Stimulated activated CD8-positive, alpha-beta memory T cell treated with anti-CD3 and anti-CD28 coated beads, Interleukin-2, amount 100 ng/mL, for 48 hours (primary cell): ENCODE data around the gene PGLYRP3.

Experiments used
- DNase-seq, 2 donors: peaks; one replicate each; pipeline ENCODE4 v3.0.0-alpha.2; 2020; ENCODE audit warnings: low read depth in 2 of 2

PGLYRP3 gene

GRCh38 chr1:153260585-153261280, 52.0 kb downstream of the PGLYRP3 start:
- DNase-seq, result peak; percentile 2 to 8

DNA sequence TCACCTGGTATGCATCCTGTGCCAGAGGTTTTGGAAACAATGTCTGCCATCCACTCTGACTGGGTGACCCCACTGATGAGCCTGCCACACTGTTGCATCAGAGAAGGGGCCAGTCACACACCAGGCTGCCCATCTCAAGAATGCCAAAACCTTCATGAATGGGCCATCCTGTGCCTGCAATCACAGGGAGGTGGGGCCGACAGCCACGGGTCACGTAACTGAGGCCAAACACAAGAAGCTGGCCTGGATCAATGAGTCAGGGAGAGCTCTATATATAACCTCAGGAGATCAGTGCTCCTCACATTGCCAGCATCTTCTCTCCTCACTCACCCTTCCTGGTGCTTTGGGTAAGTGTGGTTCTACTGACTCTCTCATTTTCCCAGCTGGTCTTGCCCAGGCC, 53.4 kb downstream of the PGLYRP3 start, which contains the start of gene LORICRIN:
Gene LORICRIN (plus strand): TSS at position 301 of the 400 bp plus-strand sequence. CDS start 1,263 bp downstream, outside the sequence.
- DNase-seq, result no peak

DNA sequence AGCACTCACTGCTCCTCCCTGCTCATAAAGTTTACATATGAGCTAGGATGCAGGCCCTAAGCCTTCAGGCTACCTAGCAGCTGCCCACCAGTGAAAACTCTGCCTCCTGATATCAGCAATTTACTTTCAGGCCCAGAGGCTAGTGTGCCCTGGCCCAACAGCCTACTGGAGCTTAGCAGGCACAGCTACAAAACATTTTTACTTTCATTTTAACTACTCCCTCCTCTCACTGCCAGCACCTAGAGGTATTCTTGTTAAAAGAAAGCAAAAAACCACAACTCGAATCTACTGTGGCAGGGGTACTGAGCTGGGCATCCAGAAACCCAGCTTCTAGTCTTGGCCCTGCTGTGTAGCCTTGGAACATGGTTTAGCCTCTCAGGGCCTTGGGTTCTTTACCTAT, 59.1 kb downstream of the PGLYRP3 start:
- no peak for DNase-seq

DNA sequence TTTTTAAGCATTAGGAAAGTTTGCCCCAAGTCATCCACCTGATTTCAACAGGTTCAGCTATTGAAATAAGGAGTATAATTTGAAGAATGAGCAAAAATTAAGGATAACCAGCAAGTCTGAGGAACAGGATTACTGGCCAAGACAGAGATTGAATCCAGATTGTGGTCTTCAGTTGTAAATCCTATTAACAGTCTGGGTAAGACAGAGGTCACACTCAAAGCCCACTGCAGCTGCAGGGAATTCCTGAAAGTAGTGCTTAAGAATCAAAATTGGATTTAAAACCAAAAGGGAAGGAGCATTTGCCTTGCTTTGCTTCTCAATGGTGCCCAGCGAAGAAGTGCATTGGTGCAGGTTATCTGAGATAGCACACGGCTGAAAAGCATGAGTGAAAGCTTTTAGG, 59.7 kb downstream of the PGLYRP3 start:
- no peak for DNase-seq

DNA sequence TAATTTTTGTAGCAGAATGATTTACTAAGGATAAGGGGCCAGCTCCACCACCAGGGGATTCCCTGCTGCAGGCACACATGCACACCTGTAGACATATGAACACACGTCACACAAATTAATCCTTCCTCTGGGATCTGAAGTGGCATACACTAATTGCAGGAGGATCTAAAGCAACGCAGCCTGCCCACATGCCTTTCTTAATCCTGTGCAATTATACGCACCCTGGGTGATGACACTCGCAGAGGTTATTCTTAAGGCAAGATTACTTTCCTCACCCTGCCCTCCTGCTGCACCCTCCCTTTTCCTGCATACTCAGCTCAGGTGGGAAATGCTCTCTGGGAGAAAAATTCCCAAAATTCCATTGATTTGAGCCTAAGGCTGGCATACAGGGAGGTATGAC, 60.8 kb downstream of the PGLYRP3 start:
- DNase-seq, result no peak

DNA sequence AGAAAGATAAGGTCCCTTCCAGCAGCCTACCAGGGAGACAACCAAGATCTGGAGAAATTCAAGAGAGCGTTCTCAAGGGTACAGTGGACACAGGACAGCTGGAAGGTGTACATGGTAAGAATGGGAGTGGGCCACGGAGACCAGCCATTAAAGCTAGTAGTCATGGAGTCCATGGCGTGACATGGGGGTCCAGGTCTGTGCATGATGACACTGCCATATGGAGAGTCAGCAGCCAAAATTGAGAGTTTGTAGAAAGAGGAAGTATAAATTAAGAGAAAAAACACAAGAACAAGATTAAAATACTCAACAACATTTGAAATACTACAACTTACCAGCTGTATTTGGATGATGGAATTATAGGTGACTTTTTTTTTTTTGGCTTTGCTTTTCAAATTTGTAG, 61.2 kb downstream of the PGLYRP3 start:
- no peak for DNase-seq

DNA sequence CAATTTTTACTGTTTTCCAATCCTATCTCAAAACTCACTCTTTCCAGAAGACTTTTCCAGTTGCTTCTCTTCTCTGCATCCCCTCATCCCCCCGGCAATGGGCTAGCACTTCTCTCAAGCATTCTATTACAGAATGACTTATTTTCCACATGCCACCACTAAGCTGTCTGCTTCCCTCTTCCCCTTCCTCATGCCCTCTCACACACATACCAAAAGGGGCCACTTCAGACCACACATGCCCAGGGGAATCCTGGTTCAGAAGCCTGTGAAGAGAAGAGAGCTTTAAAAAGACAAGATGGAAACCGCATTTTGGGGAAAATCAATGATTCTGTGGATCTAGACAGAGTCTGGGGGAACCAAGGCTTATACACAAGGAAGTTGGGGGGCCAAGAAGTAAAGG, 61.7 kb downstream of the PGLYRP3 start:
- no peak for DNase-seq

DNA sequence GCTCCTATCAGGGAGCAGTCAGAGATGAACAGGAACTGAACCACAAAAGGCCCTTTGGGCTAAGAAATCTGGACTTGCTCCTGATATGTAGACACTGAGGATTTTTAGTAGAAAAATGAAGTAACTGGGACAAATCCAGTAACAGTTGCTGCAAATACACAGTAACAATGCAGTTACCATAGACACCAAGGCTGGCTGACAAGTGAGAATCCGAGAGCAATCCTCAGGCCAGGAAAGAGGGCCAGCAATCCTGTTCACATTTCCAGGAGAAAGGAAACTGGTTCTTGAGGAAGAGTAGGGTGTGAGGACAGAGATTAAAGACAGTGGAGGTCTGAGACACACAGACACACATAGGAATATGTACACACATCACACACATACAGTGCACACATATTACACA, 62.6 kb downstream of the PGLYRP3 start:
- DNase-seq, result no peak

DNA sequence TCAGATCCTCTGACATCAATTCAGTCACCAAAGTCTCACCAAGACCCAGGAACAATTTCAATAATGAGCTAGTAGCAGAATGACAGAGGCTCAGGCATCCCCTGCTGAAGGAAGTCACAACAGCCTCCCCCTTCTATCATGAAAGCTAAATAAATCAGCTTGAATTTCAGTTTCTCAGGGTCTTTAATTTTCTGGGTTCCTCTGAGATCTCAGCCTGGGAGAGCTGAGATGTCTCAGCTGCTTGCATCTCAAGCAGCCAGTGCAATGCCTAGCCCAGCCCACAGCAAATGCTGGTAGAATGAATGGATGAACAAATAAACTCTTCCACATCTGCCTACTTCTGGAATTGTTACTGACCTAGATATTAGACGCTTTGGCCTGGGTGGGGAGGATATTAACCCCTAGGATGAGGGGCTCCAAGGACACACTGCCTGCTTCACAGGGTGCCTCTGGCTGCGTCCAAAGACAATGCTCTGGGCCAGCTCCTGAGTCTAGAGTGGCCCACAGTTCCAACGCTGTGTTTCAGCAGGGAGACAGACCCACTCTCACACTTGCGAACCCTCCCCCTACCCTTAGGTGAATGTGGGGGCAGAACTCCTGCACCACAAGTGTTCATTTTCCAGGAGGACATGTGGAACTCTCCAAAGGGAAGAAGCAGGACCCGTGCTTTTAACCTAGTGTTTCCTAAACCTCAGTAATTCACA, 64.4 kb downstream of the PGLYRP3 start:
- DNase-seq, result no peak
